ENCODE results near the gene CUX1. TPM values are rescaled to one million over a fixed set of nuclear protein-coding genes. Genes with fewer than 3 reads are reported as not detected.

CUX1 gene
- total and polyA plus RNA-seq, 2 donors (not counting 1 experiment from before 2014, with no cell fraction given): 10.8 to 86.5 TPM

- H3K9ac ChIP-seq (ENCODE audit: low read length): peak overlapping the region; percentile 1
- 54% methylated on average over 9 of the region's 13 CpGs for WGBS (ENCODE audit: insufficient coverage)
- POLR2A ChIA-PET: interaction anchor here (0.6 to 10.7 kb wide), 7 partner anchors 10 to 138 kb away, joined by 3 to 126 read pairs (median 3); partner anchors contain the start of gene SH2B2
Observed at GRCh38 chr7:102303669-102304422, 486.4 kb downstream of the CUX1 start.

More at GRCh38 chr7:102303669-102304422, 486.4 kb downstream of the CUX1 start:
- Histone ChIP-seq H3K4me2 (replicated peaks; ENCODE audit: low read depth, low read length, poor library complexity, severe bottlenecking) (peak overlapping the region; percentile 69), H2AFZ (ENCODE audit: insufficient read depth, low read depth, low read length, poor library complexity, severe bottlenecking) (no peak overlapping the region), H3K9me3 (ENCODE audit: control extremely low read depth in 1 of 3, control insufficient read depth in 2 of 3, insufficient read depth in 1 of 3, low read length in 2 of 3) (peaks cover 0 to 7% (median 0%) of the 10 kb centered on the region in 3 donors), H3K4me1 (ENCODE audit: control insufficient read depth in 2 of 2, insufficient read depth in 2 of 2, low read length in 2 of 2) (peaks cover 64 to 71% of the 10 kb centered on the region in 2 donors), H3K79me2 (ENCODE audit: control insufficient read depth, insufficient read depth, low read length) (peaks cover 83% of the 10 kb centered on the region), H3K27ac (ENCODE audit: low read length in 2 of 2) (peak overlapping the region; percentile 93 to 95), H4K20me1 (ENCODE audit: control insufficient read depth, insufficient read depth, low read length, poor library complexity, severe bottlenecking) (peaks cover 35% of the 10 kb centered on the region), H3K4me3 (ENCODE audit: control extremely low read depth in 1 of 5, extremely low read depth in 1 of 5, insufficient read depth in 1 of 5, low read depth in 2 of 5, low read length in 4 of 5) (peak overlapping the region in 1 of 5 experiments; percentile 11), H3K36me3 (replicated peaks in 1 of 2; ENCODE audit: control extremely low read depth in 1 of 2, control insufficient read depth in 1 of 2, extremely low read depth in 1 of 2, insufficient read depth in 2 of 2, low read length in 1 of 2) (peaks cover 0 to 43% of the 10 kb centered on the region in 2 experiments), H3K27me3 (replicated peaks in 1 of 4; ENCODE audit: control extremely low read depth in 1 of 4, control insufficient read depth in 3 of 4, insufficient read depth in 4 of 4, low read length in 3 of 4) (no peaks in the 10 kb centered on the region)
- no peak for DNase-seq
- CTCF ChIA-PET: interaction anchor here (0.6 to 7.4 kb wide), 4 partner anchors 10 to 128 kb away, joined by 3 to 75 read pairs (median 4); partner anchors contain the start of gene SH2B2
- ATAC-seq (ENCODE audit: low read depth): no peak
- intact Hi-C loops (cut with micrococcal nuclease): loop anchor here (10.0 kb wide), 1 partner anchor 121 kb away; no protein-coding TSS in a partner anchor
- H3K4me1 Mint-ChIP-seq: peaks cover 75% of the 10 kb centered on the region
- H3K27me3 Mint-ChIP-seq: no peaks in the 10 kb centered on the region
- H3K4me3 Mint-ChIP-seq: peak overlapping the region; percentile 59
- TF ChIP-seq EZH2 (IDR thresholded peaks at IDR 0.05; ENCODE audit: borderline replicate concordance, insufficient read depth, low read depth, low read length, poor library complexity, severe bottlenecking): no peak
- TF ChIP-seq CTCF (IDR thresholded peaks at IDR 0.05): no peak
- H3K9me3 Mint-ChIP-seq (ENCODE audit: insufficient read depth): no peaks in the 10 kb centered on the region
- H3K27ac Mint-ChIP-seq: peak overlapping the region; percentile 86
